Measurements from ENCODE around the gene ANKRD23. TPM values are rescaled to one million over a fixed set of nuclear protein-coding genes. Genes with fewer than 3 reads are reported as not detected.
"Not testable (repeated sequence)": the region's sequence is repeated elsewhere in the genome, so short reads cannot be mapped to it uniquely, and the experiment has no call there.

The ANKRD23 gene
- total RNA-seq, 1 donor from 2014 or later = 2.8 TPM

DNA sequence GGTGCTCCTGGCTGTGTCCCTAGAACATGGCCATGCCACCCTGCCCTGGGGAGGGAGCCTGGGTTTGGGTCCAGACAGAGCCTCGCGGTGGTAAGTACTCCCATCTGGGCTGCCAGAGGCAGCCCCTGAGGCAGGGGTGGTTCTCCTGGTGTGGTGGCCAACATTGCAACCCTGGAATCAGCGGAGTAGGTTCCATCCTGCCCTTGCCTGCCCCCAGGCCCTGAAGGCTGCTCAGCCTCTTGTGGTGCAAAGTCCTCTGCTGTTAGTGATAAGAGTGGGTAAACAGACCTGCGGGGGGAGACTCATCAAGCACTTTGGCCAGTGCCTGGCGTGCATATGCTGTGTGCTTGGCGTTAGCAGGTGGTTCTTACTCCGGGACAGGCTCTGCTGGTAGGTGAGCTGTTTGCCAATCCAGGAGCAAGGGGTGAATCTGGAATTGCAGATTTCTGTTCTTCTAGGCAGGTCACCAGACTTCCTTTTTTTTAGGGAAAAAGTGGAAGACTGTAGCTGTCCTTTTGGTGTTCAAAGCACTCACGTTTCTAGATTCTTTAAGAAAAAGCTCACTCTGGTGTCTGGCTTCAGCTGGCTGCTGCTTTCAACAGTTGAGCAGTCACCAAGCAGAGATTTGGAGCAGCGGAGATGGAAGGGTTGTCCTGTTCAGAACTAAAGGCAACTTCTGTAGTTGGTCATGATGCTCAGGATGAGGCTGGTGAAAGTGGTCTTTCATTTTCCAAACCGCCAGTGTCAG, 24.5 kb downstream of the ANKRD23 start:
- DNase-seq (ENCODE audit: low spot score) = no peak

DNA sequence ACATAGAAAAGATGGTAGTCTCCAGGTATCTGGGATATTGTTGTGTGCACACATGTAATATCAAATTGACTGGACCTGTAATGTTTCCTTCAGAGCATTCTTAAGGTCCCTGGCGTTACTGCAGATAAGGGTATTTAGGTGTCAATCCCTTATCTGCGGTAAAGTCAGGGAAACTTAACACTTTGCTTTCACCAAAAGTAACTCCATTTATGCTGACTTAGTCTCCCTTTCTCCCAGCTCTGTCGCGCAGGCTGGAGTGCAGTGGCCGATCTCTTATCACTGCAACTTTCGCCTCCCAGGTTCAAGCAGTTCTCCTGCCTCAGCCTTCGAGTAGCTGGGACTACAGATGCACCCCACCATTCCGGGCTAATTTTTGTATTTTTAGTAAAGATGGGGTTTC, 25.9 kb downstream of the ANKRD23 start:
- DNase-seq (ENCODE audit: low spot score) = no peak

DNA sequence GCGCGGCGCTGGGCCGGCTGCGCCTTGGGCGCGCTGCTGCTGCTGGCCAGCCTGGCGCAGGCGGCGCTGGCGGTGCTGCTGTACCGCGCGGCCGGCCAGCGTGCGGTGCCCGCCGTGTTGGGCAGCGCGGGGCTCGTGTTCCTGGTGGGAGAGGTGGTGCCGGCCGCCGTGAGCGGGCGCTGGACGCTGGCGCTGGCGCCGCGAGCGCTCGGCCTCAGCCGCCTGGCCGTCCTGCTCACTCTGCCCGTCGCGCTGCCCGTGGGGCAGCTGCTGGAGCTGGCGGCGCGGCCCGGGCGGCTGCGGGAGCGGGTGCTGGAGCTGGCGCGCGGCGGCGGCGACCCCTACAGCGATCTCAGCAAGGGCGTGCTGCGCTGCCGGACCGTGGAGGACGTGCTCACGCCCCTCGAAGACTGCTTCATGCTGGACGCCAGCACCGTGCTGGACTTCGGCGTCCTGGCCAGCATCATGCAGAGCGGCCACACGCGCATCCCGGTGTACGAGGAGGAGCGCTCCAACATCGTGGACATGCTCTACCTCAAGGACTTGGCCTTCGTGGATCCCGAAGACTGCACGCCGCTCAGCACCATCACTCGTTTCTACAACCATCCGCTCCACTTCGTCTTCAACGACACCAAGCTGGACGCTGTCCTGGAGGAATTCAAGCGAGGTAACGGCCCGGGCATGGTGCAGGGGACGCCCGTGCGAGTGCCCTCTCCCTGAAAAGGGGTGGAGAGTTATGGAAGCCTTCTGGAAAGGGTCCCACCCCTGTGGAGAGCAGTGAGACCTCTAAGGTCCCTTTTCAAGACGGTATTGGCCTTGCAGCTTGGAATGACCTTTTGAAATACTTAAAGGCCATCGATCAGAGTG, 26.8 kb downstream of the ANKRD23 start:
- DNase-seq (ENCODE audit: low spot score) = no peak

DNA sequence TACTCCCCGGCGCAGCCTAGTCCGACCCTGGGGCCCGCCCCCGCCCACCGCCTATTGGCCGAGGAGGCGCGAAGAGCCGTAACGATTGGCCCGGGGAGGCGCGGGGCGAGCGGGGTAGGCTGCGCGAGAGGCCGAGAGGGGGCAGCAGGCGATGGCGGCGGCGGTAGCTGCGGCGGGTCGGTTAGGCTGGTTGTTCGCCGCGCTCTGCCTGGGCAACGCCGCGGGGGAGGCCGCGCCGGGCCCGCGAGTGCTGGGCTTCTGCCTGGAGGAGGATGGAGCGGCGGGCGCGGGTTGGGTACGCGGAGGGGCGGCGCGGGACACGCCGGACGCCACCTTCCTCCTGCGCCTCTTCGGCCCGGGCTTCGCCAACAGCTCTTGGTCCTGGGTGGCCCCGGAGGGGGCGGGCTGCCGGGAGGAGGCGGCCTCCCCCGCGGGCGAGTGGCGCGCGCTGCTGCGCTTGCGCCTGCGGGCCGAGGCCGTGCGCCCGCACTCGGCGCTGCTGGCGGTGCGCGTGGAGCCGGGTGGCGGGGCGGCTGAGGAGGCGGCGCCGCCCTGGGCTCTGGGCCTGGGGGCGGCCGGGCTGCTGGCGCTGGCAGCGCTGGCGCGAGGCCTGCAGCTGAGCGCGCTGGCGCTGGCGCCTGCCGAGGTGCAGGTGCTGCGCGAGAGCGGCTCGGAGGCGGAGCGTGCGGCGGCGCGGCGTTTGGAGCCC, 27.5 kb downstream of the ANKRD23 start, which contains the start of gene CNNM3:
TSS of gene CNNM3 (plus strand) at position 142 of the 709 bp plus-strand sequence. CDS start at position 152, 10 bp downstream.
- DNase-seq (ENCODE audit: low spot score) = peak; percentile 99

DNA sequence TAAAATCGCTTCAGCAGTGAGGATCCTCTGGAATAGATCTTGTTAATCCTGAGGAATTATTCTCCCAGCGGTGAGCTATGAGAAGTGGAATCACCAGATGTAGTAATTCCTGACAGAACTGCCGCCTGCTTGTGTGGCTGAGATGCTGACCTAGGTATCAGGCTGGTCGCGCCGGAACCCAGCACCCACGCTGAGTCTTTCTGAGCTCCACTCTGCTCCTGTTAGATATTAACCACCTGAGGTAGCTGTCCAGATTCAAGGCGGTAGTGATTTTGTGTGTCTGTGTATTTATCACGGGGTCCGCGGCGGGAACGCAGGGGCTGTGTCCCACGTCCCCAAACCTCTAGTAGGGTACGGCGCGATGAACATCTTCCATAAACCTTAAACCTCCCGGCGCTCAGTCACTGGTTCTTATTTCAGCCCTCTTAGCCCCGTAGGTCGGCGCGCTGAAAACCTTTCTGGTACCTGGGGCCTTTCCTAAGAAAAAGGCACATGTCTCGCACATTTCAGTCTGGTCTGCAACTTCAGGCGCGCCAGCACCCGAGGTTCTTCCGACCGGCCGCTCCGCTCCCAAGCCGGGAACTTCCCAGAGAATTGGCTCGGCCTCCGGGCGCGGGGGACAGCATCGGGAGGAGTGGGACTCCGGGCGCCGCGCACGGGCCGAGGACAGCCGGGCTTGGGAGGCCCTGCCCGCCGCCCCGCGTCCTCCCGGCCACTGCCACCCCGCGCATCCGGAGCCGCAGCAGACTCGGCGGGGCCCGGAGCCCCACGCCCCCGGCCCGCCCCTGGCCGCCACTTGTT, 28.3 kb downstream of the ANKRD23 start:
- no peak for DNase-seq (ENCODE audit: low spot score)

DNA sequence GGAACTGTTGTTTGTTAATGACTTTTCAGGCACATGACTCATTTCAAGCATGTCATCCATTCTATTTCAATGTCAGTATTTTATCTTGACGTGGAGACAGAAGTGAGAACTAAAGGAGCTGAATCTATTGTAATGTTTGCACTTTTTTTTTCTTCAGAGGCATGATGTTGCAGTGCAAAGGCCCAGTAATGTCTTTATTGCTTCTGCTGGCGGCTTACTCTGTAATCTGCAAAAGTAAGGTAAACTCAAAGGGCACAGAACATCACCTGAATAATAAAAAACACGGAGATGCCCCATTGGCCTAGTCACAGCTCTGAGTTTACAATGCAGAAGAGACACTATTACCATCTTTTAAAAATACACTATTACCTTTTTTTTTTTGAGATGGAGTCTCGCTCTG, 30.2 kb downstream of the ANKRD23 start:
- DNase-seq (ENCODE audit: low spot score) = no peak

DNA sequence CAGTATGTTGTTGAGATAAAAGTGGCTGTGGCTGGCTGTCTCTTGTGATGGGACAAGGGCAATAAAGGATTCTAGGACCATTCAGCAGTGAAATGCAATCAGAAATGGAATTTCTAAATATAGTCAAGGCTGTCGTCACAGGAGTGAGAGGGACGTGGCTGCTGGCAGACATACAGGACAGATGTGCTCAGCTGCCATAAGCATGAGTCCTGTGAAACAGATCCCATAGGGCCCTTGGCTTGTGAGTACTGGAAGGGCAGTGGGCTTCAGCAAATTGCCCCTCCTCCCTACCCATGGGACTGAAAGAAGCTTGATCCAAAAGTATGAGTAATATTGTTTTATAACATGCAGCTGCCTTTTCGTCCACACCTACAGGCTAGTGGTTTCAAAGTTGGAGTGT, 31.9 kb downstream of the ANKRD23 start:
- no peak for DNase-seq (ENCODE audit: low spot score)

DNA sequence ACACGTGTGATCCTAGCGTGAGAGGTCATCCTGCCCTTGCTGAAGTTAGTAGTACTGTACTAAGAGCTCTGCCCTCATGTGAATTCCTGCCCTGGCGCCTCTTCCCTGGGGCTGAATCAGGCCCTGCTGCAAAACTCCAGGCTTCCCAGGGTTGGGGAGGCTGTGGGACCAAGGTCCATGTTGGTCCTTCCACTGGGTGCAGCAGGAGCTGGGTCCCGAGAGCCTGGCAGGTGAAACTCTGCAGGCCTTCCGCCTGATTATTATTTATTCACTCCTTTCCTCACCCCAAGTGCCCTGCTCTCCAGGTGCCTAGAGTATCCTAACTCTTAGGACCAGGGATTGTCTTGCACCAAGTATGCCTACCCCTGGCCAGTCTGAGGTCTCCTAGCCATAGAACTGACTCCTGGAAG, 33.0 kb downstream of the ANKRD23 start:
- DNase-seq (ENCODE audit: low spot score) = no peak

DNA sequence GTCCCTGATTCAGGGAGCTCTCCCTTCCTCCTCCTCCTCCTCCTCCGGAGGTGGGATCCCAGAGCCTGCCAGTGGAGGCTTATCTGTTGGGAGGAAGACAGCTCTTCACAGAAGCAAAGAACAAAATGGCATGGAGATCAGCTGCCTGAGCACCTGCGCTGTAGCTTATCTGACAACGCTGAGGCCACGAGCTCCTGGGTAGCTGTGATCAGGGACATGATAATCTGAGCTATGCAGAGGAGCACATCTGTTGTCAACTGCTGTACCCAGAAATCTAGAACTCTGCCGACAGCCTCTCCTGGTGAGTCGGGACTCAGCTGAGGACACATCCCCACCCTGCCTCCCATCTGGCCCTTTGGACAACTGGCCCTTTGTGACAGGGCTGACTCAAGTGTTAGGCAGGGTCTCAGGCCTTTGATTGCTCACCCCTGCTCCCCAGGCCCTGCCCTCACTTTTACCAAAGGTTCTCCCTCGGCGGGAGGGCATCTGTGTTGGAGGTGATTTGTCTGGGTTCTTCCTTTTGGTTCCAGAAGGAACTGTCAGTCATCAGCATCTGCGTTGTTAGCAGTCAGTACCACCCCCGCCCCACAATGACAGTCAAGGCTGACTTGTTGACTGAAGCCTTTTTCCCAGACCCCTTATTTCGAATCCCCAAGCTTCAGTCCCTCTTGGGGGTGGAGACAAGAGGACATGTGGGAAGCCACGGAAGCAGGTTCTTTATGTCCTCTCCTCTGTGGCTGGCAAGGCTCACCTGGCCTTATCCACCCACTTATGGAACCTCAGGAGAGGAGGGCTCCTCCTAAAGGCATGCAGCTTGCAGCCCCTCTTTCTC, 33.7 kb downstream of the ANKRD23 start:
- no peak for DNase-seq (ENCODE audit: low spot score)

DNA sequence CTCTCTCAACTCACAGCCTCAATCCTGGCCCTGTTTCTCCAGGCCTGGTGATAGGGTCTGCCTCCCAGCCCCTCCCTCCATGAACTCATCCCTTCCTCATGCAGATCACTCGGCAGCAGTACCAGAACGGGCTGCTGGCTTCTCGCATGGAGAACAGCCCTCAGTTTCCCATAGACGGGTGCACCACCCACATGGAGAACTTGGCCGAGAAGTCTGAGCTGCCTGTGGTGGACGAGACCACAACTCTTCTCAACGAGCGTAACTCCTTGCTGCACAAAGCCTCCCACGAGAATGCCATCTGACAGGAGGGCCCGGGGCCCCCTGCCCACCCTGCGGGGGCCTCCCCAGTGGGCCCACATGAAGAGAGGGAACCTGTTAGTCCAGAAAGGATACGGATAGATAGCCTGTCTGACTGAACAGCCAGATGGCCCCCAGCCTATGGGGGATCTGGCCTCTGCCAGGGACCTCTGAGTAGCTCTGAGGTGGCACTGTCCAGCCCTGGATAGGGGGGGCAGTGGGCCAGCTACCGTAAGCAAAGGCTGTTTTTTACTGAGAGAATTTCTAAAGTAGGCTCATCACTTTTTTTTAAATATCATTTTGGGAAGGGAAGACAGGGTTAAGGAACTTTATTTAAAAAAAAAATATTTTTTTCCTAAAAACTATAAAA, 34.5 kb downstream of the ANKRD23 start:
- DNase-seq (ENCODE audit: low spot score) = no peak

DNA sequence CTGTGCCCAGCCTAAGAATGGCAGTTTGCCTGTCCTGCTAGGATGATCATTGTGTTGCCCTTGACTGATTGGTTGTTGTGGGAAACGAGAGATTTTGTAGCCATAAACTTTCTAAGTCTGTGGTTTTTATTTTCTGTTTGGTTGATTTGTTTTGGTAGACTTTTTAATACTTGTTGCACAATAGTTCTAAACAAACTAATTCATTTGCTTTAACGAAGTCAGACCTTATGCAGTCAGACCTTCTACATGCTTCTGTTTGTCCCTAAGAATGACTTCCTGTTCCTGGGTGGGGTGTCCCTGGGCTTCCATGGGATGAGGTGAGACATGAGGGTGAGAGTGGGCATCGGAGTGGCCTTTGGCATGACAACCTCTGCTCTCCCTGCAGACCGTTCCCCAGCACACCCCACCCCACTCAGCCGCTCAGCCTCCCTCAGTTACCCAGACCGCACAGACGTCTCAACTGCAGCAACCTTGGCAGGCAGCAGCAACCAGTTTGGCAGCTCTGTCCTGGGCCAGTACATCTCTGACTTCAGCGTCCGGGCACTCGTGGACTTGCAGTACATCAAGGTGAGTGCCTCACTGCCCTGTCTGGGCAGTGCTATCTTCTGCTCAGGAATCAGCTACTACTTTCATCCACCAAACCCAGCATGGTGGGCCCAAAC, 35.5 kb downstream of the ANKRD23 start:
- DNase-seq (ENCODE audit: low spot score) = no peak

DNA sequence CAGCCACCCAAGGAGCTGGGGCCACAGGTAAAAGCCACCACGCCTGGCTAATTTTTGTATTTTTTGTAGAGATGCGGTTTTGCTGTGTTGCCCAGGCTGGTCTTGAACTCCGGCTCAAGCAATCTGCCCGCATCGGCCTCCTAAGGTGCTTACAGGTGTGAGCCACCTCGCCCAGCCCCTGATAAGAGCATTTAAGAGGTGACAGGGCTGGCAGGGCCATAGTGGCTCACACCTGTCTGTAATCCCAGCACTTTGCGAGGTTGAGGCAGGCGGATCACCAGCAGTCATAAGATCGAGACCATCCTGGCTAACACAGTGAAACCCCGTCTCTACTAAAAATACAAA, 36.7 kb downstream of the ANKRD23 start:
- no peak for DNase-seq (ENCODE audit: low spot score)

DNA sequence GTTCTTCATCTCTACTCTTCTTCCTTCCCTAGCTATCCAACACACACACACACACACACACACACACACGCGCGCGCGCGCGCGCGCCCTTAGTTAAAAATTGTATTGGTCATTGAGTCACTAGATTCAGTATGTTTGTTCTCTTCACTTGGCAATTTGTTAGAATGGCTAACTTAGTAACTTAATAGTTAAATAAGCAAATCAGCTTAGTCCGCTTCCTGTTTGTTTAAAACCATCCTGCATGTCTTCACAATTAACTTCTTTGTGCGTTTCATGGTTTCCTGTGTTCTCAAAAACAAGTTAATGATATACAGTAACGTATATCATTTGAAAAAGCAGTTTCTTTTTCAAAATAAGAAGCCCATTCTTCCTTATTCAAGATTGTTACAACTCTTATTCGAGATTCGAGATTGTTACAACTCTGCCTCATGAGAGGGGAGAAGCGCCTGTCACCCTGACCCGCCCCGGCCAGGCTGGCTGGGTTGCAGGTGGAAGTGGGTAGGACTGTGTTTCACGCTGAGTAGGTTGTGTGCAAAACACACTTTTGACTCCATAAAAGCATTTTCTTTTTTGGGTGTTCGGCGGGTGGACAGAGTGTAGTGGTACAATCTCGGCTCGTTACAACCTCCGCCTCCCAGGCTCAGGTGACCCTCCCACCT, 37.2 kb downstream of the ANKRD23 start:
- no peak for DNase-seq (ENCODE audit: low spot score)

DNA sequence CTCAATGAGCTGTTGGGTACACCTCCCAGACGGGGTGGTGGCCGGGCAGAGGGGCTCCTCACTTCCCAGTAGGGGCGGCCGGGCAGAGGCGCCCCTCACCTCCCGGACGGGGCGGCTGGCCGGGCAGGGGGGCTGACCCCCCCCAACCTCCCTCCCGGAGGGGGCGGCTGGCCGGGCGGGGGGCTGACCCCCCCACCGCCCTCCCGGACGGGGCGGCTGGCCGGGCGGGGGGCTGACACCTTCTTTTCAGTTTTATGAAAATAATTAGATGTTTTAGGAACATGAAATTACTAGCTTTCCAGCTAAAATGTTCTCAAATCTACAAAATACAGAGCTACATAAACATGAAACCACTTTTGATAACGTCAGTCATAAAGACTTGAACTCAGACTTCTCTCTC, 37.9 kb downstream of the ANKRD23 start:
- DNase-seq (ENCODE audit: low spot score) = not testable (repeated sequence)

DNA sequence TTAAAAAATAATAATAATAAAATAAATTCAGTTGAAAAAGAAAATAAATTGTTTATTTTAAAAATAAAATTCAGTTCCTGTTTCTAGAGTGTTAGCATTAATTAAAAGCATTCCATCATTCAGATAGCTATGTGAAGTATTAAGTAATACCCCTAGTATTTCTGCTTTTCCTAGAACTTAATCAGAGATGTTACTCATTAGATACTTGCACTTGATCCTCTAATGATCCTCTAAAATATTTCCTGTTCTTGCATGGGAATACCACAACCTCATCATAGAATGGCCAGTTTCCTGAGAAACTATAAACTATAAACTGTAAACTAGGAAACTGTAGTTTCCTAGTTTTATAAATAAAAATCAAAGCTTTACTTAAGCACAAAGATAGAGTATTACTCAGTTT, 38.8 kb downstream of the ANKRD23 start:
- DNase-seq (ENCODE audit: low spot score) = no peak

DNA sequence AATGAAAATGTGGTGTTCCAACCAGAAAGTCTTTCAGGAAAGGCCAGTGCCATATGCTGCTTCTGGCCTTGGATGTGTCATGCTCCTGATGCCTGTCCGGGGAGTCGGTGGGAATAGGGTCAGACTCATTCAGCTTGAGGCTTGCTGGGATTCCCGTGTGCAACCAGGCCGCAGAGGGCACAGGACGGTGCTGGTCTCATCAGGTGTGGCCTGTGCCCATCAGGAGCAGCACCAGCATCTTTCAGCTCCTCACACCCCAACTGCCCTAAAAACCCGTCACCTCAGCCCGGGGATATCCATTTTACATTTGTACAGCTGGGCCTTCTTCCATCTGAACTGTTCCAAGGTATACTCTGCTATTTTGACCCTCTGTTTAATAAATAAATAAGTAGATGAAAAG, 41.1 kb downstream of the ANKRD23 start:
- DNase-seq (ENCODE audit: low spot score) = no peak

DNA sequence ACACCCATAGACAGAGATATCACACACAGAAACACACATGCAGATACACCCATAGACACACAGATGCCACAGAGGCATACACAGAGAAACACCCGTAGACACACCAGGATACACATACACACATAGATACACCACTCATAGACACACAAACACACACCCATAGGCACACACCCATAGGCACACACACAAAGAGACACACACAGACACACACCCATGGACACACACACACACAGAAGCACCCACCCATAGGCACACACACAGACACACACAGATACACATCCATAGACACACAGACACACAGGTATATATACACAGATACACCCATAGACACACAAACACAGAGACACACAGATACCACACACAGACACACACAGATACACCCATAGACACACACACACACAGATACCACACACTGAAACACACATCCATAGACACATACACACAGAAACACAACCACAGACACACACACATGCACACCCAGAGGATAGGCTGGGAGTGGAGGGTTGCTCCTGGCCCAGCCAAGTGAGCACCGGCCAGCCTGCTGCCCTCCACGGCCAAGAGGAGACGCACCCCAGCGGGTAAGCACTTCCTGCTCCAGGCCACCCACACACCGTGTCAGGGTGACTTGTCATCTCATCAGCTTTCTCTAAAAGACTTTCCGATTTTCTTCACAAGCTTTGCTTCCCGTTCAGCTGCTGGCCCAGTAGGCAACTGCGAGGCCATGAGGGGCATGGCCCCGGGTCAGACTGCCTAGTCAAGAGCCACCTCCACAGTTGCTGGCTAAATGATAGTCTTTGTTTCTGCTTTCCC, 41.8 kb downstream of the ANKRD23 start:
- DNase-seq (ENCODE audit: low spot score) = no peak

All from mesenteric fat pad (tissue), 1 donor.